Effector CD8-positive, alpha-beta T cell (primary cell): Measurements from ENCODE around the gene ARHGAP19.

Experiments
- DNase-seq: peaks from one replicate; lab custom pipeline; 2025; lab: John Stamatoyannopoulos, UW

ARHGAP19 gene

DNA sequence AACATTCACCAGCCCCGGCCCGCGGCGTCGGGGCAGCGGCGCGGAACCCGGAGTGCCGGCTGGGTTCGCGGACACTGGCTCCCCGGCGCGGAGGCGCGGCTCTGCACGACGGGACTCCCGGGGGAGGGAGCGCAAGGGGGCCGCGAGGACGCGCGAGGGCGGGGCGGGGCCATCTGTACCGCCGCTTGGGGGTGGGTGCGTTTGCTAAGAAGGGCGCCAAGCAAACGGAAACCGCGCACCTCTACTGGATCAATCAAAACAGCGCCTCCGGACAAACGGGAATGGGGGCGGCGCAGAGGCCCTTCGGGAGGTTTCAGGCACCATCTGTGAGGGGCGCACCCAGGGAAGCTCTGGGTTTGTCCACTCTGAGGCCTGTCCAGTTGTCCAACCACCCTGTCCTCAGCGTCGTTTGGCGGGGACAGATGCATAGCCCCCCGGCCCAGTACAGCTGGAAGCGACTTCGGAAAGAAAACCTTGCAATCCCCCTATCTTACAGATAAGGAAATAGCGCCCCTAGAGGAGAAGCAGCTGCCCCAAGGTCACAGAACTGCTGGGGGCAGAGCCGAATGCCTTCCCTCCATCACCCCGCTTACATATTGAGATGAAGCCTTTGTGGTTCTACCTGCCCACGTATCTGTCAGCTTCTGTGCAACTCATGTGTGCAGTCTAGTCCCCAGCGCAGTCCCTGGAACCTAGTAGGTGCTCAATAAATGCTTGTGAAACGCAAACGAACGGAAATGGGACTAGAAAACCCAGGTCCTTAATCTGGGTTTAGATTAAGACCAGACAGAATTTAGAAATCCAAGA lies 96.0 kb downstream of the ARHGAP19 start:
- peak; percentile 43 for DNase-seq

DNA sequence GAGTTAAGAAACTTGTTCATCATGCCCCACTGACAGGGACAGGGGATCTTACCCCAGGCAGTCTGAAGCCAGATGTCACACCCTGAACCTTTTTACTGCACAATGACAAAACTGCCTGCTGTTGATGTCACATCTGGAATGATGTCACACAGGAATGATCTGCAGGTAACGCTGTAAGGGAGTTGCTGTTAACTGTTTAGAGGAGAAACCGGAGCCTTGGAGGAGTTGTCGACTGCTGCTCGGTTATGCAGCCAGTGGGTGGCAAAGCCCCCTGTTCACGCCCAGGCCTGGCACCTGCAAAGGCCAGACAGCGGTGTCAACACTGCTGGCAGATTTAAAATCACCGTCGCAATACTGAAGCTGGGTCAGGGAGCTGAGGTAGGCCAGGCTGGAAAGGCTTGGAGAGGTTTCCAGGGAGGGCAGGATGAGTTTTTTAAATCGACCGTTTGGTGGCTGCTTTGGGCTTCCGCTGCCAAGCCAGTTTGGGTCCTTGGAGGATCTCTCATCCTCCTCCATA lies 96.7 kb downstream of the ARHGAP19 start:
- no peak for DNase-seq

DNA sequence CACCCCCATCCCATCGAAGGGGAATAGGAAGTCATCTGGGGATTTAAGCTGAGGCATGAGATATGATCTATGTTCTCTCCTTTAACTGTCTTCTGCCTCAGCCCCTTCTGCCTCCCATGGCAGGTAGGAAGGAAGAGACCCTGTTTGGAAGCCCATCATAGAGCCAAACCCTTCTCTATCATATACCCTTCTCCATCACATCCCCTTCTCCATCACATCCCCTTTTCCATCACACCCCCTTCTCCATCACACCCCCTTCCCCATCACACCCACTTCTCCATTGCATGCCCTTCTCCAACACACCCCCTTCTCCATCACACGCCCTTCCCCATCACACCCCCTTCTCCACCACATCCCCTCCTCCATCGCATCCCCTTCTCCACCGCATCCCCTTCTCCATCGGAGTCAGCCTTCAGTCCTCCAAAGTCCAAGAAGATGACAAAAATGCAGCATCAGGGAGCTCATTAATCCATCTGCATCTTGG lies 99.4 kb downstream of the ARHGAP19 start:
- DNase-seq, result no peak

DNA sequence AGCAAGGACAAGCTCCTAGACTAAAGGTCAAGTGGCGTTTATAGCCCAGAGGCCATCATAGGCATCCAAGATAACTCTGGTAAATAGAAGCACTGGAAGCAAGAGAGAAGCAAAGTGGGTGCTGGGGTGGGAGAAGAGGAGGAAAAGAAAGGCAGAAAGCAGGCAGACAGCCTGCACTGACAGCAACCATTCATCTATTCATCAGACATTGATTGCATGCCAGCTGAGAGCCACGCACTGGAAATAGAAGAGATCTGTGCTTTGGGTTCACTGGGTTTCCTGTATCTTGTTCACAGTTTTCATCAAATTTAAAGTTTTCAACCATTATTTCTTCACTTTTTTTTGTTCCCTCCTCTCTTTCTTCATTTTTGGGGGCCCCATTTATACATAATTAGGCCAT lies 102.0 kb downstream of the ARHGAP19 start:
- no peak for DNase-seq

DNA sequence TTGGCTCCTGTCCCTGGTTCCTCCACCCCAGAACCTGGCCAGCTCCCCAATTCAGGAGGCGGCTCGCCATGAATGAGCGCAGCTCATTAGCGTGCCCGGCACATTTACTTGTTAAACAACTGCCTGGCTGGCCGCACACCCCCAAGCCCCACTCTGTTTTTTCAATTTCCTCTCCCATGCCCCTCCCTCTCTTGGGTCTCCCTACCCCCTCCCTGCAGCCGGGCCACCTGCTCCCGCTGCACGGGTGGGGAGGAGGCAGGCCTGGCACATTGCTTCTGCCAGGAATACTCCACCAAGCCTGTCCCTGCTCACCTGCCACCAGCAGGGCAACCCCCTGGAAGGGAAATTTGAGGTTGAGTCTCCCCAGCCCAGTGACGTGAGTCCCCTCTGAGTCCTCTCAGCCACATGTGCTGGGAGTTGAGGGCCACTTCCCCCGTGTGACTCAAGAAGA lies 104.2 kb downstream of the ARHGAP19 start:
- DNase-seq, result no peak

DNA sequence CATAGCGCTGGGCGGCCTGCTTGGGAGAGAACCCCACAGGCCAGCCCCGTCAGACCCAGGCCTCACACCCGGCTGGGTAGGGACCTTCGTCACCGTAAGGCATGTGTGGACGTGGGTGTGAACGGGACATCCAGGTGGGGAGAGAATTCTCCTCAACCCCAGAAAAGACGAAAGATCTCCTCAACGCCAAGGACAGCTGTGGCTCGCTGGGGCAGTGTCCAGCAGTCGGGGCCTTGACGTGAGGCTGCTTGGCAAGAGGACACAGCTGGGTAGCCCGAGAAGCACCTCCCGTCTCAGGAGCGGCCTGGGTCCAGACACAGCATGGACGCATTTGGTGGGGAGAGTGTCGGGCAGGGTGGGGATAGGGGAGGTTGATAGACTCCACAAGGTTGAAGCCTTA lies 105.5 kb downstream of the ARHGAP19 start:
- DNase-seq, result no peak

DNA sequence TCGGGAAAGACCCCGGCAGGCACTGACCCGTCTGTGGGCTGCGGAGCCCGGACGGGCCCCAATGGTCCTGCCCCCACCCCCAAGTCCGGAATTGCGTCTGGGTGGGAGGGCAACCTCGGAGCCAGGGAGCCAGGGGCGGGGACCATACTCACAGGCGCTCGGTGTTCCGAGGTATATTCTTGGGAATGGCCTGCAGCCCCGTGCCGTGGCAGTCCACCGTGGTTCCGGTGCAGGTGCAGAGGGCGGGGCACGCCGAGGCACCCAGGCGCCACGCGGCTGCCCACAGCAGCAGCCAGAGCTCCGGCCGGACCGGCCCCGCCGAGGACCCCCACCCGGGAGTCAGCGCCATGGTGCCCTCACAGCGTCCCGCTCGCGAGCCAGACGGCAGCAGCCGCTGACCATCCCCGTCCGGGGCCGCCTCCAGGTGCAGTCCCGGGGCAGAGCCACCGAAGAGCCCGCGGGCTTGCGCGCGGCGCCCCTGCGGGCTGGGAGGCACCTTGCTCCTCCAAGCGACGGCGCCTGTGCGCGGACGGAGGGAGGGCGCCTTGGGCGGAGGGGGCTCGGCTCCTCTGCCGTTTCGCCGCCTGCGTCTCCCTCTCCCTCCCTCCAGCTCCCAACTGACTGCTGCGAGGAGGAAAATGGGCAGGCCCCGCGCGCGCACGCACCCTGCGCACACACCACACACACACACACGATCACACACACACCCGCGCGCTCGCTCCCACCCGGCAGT lies 106.9 kb downstream of the ARHGAP19 start, which contains the start of gene SLIT1:
SLIT1 (minus strand) TSS at position 634 of the 733 bp plus-strand sequence; CDS start at position 349, 285 bp downstream.
- DNase-seq, result no peak

DNA sequence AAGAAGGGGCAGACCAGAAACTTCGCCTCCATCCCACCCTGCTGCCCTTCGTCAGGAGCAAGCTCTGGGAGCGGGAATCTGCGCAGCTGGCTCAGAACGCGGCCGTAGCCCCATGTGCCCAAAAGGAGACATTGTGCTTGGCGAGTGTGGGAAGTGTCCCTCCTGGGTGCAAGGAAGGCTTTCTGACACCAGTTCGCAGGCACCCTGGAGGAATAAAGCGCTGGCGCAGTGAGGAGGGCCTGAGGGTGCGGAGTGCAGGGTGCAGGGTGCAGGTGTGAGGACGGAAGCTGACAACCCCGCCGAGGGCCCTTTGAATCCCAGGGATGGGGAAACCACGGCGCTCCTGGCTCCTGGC lies 107.5 kb downstream of the ARHGAP19 start:
- DNase-seq, result no peak

DNA sequence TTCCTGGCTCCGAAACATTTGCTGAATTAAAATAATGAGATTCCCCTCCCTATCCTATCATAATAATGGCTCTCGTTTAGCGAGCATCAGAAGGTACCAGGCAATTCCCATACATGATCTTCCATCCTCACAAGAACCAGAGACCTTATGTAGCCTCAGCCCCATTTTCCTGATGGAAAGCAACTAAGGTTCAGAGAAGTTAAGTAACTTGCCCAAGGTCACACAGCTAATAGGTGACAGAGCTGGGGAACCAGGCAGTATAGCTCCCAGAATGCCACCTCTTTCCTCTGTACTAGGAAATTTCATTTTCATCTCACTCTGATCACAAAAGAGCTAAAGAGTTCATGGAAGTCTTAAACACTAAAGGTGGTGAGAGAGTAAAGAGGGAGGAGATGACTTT lies 109.1 kb downstream of the ARHGAP19 start:
- DNase-seq, result no peak

DNA sequence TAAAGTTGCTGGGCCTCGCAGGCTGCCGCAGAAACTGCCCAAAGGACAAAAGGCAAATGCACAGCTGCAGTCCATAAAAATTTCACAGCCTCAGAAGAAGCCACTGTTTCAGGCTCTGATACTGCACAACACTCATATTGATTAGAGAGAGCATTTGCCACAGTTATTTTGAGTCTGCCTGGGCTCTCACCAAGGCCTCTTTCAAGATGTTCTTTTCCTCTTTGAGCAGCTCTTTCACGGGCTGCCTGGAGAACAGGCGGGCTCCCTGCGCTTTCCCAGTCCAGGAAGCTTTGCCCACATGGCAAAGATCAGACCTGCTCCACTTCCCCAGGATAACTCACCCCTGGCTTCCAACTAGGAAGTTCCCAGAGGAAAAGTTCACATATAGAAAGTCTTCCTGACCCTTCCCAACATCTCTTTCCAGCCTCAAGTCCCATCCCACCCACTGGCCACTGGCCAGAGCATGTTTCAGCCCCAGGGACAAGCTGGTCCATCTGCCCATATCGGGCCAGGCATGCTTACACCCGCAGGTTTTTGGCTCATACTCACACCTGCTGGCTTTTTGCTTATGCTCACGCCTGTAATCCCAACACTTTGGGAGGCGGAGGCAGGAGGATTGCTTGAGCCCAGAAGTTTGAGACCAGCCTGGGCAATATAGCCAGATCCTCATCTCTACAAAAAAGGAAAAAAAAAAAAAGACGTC lies 110.0 kb downstream of the ARHGAP19 start:
- DNase-seq, result no peak

DNA sequence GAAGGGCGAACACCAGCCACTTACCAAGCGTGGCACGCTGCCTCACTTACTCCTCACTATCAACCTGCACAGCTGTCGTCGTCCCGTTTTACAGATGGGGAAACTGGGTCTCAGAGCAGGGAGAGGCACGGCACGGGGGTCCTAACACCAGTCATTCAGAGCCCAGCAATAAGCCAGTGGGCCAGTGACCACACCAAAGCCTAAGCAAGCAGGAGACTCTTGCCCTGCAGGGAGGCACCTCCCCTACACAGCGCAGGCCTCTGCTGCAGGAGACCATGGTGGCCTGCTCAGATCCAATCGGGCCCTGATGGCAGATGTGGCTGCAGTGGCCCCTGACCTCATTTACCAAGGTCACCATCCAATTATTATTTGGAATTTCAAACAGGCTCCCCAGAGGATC lies 111.5 kb downstream of the ARHGAP19 start:
- DNase-seq, result no peak

DNA sequence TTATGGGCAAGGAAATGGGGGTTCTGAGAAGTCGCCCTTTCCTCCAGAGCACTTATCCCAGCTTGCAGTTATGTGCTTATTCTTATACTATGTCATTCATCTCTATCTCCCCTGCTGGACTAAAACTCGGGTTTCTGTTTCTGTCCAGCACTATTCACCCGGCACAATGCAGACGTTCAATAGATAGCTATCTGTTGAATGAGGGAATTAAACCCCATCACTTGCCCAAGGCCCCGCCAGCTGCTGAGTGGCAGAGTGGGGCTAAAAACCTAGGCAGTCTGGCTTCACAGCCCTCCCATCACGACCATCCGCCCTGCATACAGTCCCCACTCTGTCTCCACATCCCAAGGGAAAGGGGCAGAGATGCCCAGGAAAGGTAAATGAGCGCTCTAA lies 112.1 kb downstream of the ARHGAP19 start:
- no peak for DNase-seq

DNA sequence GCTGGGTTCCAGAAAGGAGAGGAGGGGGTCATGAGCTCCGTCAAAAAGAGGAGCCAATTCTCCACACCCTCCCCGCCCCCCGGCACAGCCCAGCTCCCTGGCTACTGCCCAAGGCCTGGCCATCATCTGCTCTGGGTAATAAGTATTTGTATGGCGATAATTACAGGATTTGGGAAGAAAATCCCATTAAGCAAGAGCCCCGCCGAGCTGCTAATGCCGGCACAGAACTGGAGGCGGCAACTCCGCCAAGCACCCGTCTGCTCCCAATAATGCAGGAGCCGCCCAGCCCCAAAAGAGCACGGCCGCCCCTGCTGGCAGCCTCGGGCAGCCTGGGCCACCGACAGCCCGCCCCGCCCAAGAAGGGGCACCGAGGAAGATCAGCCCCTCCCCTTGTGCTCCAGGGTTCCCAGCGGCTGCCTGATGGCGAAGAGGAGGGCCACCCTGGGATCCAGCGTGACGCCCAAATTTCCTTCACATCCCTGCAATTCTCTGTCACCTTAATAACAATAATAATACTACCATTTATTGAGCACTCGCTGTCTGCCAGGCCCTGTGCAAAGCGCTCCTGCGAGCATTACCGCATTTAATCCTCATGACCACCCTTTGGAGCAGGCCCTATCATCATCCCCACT lies 112.6 kb downstream of the ARHGAP19 start:
- DNase-seq, result no peak

DNA sequence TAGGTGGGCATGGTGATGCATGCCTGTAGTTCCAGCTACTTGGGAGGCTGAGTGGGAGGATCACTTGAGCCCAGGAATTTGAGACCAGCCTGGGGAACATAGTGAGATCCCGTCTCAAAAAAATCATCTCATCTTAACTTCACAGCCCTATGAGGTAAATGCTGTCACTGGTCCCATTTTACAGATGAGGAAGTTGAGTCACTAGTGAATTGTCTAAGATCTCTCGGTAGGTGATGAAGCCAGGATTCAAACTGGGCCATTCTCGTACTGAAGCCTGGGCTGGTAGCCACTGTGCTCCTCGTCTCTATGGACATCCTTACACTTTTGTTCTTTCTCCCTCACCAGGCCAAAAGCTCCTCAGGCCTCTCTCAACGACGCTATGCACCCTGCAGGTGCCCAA lies 113.1 kb downstream of the ARHGAP19 start:
- no peak for DNase-seq

DNA sequence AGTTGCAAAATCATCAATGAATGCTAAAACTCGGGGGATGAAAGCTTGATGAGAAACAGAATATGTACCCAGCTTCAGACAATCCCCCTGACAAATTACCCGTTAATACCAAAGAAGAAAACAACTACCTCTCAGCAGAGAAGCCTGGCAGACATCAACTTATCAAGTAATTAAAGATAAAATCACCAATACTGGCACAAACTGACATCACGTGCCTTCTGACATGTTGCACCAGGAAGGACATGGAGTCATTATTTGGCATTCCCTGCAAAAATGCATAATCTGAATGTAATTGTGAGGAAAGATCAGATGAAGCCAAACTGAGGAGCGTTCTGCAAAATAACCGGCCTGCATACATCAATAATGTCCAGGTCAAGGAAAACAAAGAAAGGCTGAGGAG lies 114.4 kb downstream of the ARHGAP19 start:
- no peak for DNase-seq

DNA sequence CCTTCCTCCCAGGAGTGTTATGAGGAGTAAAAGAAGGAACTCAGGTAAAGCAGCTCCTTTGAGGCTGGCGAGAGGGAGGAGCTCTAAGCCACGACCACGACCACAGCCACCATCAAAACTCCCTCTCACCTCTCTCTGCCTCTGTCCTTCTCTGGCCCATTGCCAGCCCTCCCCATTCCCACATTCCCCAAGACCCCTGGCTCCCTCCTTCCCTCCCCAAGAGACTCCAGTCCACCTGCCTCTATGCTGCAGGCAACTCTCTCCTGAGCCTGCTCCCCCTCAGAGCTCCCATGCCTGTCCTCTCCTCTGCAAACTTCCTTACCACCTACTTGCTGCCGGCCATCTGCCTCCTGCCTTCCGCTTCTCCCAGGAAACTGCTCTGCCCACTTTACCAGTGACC lies 116.2 kb downstream of the ARHGAP19 start:
- no peak for DNase-seq

DNA sequence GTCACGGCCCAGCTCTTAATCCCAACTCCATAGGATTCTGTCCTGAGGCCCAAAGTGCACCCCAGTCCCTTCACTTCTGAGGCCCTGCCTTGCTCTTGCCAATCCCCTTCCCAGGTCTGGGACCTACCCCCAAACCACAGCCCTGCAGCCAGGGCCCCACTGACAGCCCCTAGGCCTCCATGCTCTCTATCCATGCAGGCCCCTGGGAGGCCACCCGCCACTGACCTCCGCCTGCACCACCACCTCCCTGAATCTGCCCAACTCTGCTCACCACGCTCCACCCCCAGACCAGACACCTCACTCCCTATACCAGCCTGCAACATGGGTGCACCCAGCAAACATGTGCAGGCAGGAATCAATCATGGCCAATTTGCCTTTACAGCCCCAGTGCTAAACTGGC lies 116.9 kb downstream of the ARHGAP19 start:
- DNase-seq, result no peak

DNA sequence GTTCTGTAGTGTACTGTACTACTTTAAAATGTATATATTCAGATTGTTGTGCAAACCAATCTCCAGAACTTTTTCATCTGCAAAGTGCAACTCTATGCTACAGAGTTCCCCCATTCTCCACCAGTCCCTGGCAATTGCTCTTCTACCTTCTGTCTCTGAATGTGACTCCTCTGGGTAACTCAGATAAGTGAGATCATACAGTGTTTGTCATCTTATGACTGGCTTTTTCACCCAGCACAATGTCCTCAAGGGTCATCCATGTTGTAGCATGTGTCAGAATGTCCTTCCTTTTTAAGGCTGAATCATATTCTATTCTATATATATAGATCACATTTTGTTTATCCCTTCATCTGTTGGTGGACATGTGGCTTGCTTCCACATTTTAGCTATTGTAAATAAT lies 117.5 kb downstream of the ARHGAP19 start:
- DNase-seq, result no peak

DNA sequence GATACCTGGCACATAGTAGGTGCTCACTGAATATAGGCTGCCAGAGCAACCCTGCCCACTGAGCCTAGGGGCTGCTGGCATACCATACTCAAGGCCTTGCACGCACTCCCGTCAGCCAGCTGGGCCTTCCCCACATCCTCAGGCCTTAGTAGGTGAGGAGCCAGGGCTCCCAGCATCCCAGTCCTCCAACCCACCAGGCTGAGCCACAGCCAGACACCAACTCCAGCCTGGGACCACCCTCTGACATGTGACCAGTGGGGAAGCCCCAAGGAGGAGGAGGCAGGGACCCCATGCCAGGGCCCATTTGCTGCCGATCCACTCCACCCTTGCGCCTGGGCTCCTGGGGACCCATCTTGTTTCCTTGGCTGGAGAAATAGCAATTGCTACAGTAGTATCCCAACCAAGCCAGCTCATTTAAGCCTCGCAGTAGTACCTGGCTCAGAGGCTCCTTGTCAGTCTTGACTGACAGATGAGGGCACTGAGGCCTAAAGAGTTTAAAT lies 118.1 kb downstream of the ARHGAP19 start:
- DNase-seq, result no peak

DNA sequence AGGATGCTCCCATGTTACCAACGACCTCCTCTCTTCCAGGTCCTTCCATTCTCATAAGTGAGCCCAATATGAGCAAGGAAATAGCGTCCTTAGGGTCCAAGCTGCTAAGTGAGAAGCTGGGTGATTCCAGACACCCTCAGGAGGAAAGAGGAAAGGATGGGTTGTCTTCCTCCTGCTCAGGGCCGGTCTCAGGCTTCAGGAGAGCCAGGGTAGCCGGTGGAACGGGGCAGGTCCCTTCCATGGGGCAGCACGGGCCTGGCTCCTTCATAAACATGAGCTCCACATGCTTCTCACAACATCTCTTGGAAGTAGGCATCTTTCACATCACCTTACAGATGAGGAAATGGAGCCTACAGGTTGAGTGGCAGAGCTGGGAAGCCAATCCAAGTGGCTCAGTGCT lies 119.4 kb downstream of the ARHGAP19 start:
- no peak for DNase-seq
